A549 treated with AZD9567 at 1 μM for 4 hours (cell line): ENCODE measurements around the gene TOR1AIP1. TPM values are rescaled to one million over a fixed set of nuclear protein-coding genes. Genes with fewer than 3 reads are reported as not detected.

Experiments used
- total RNA-seq: library from RNA; stranded (reverse); fragments of 200-300 nt; extraction: Qiagen RNA extraction; gene quantifications from 5 replicates; pipeline ENCODE4 v1.2.3, GENCODE V29; 2022; ENCODE audit not compliant: insufficient read depth

The TOR1AIP1 gene, protein sequence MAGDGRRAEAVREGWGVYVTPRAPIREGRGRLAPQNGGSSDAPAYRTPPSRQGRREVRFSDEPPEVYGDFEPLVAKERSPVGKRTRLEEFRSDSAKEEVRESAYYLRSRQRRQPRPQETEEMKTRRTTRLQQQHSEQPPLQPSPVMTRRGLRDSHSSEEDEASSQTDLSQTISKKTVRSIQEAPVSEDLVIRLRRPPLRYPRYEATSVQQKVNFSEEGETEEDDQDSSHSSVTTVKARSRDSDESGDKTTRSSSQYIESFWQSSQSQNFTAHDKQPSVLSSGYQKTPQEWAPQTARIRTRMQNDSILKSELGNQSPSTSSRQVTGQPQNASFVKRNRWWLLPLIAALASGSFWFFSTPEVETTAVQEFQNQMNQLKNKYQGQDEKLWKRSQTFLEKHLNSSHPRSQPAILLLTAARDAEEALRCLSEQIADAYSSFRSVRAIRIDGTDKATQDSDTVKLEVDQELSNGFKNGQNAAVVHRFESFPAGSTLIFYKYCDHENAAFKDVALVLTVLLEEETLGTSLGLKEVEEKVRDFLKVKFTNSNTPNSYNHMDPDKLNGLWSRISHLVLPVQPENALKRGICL
- 28.1 to 36.9 TPM (median 32.1 TPM) in 5 replicates for total RNA-seq

DNA sequence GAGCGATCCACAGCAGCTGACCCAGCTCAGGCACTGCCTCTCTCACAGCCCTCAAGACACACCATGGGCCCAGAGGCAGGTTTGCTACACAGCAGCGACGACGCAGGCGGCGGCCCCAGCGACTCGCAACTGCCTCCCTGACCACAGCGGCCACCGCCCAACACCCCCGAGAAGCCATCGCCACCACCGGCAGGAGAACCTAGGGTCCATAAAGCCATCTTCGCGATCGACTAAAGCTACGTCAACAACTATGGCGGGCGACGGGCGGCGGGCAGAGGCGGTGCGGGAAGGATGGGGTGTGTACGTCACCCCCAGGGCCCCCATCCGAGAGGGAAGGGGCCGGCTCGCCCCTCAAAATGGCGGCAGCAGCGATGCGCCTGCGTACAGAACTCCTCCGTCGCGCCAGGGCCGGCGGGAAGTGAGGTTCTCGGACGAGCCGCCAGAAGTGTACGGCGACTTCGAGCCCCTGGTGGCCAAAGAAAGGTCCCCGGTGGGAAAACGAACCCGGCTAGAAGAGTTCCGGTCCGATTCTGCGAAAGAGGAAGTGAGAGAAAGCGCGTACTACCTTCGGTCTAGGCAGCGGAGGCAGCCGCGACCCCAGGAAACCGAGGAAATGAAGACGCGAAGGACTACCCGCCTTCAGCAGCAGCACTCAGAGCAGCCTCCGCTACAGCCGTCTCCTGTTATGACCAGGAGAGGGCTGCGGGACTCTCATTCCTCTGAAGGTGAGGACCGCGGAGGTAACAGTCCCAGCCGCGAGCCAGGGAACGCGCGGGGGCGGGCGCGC, at the start of gene TOR1AIP1:
TOR1AIP1 (plus strand) TSS at position 33 of the 787 bp plus-strand sequence; CDS start at position 251, 218 bp downstream.

DNA sequence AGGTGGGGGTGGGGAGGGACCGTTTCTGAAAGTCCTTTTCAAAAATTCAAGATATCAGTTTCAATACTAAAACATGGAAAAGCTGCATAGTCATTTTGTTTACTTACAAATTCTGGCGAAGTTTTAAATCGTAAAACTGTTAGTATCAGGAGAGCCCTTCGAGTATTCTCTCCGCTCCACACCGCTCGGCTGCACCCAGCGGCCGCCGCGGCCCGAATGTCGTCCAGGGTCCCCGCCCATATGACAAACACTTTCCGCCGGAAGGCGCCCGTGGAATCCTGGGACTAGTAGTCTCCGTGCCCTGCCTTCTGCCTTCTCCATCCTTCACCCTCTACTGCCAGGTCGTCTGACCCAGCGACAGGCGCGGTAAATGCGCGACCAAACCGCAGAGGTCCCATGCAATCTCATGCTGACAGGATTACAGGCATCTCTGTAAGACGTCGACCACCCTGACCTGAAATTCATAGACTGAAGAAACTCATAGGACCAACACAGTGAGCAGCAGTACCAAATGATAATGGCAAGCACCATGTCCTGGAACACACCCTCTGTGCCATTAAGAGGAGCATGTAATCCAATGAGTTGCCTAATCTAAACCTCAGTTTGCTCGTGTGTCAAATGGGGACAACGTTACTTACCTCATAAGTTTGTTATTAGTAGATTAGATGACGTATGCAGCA, 4.4 kb upstream of the TOR1AIP1 start, which contains the start of gene TOR1AIP2:
TOR1AIP2 (minus strand) TSS at position 218 of the 680 bp plus-strand sequence. CDS start 25,138 bp downstream, outside the sequence.

DNA sequence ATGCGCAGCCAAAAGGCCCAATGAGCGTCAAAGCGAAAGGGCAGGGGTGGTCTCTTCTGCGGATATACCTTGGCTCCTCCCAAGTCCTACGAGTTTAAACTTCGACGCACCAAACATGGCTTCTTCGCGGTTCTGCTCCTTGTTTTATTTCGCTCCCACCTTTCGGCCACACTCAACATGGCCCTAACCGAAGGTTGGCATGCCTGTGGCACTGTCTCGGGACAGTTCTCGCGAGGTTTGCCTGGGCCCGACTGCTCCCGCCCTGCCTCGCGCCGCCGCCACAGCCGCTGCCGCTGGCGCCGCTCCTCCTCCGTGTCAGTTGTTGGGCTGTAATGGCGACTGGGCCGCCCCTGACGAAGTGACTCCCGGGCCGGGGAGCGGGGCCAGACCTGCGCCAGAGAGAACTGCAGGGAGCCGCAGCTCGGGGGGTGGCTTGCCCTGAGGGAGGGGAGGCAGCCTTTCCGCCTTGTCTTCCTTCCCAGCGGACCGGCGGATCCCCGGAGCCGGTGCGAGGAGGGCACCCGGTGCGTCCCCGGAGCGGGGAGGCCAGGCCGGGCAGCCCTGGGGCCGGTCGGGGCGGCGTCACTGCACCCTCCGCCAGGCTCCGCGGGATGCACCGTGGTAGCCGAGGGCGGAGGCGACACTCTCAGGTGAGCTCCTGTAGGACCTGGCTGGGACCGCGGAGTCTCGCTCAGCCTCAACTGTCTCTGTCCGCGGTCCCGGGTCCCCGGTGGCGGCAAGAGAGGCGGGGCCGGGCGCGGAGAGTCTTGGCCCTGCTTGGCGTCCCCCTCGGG, 72.6 kb downstream of the TOR1AIP1 start, which contains the start of gene CEP350:
CEP350 (plus strand) TSS at position 318 of the 794 bp plus-strand sequence. CDS start 31,372 bp downstream, outside the sequence.

Other genes starting within 250 kb of the TOR1AIP1 start
- not detected in 5 replicates for gene FAM163A, start 139.0 kb upstream of the TOR1AIP1 start, total RNA-seq
- 17.3 to 29.5 TPM (median 18.0 TPM) in 5 replicates for gene TOR1AIP2, start 4.5 kb upstream of the TOR1AIP1 start, total RNA-seq
- gene CEP350, start 72.5 kb downstream of the TOR1AIP1 start, total RNA-seq, result 9.3 to 13.6 TPM (median 11.5 TPM) in 5 replicates